ENCODE measurements around the gene EPS15. TPM values are rescaled to one million over a fixed set of nuclear protein-coding genes. Genes with fewer than 3 reads are reported as not detected.

EPS15 gene
- total and polyA plus RNA-seq, 7 donors, result 9.8 to 71.9 (median 46.1) TPM

DNA sequence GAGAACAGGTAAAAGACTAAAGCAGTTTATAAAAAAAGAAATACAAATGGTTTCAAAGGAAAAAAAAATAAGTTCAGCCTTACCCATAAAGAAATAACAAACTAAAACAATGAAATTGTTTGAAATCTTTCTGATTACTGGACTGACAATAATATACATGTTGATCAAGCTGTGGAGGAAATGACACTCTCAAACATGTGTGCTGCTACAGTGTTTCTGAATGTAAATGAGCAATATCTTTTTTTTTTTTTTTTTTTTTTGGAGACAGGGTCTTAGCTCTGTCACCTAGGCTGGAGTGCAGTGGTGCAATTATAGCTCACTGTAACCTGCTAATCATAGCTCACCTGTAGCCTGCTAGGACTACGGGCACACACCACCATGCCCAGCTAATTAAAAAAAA is 6.5 kb downstream of the EPS15 start:
- no peaks in the 10 kb centered on the region for H3K27me3 ChIP-seq (ENCODE audit: insufficient read depth in 3 of 3, low read length in 2 of 3)
- WGBS, 3 donors, result 28 to 86% (median 33%) methylated on average over 1 of the region's 1 CpG
- intact Hi-C loops (cut with DNase I), result no loop called here
- ATAC-seq (peak in 1 of 4 donors; percentile 30), DNase-seq (no peak)
- H3K4me3 ChIP-seq, result no peak overlapping the region
- peaks cover 78% of the 10 kb centered on the region for H3K4me1 ChIP-seq
- no peaks in the 10 kb centered on the region for H3K9me3 ChIP-seq
- peak overlapping the region; percentile 13 for H3K27ac ChIP-seq
- H3K36me3 ChIP-seq (ENCODE audit: insufficient read depth in 1 of 2, low read depth in 1 of 2), result no peaks in the 10 kb centered on the region
- TF ChIP-seq, protein P1, sequence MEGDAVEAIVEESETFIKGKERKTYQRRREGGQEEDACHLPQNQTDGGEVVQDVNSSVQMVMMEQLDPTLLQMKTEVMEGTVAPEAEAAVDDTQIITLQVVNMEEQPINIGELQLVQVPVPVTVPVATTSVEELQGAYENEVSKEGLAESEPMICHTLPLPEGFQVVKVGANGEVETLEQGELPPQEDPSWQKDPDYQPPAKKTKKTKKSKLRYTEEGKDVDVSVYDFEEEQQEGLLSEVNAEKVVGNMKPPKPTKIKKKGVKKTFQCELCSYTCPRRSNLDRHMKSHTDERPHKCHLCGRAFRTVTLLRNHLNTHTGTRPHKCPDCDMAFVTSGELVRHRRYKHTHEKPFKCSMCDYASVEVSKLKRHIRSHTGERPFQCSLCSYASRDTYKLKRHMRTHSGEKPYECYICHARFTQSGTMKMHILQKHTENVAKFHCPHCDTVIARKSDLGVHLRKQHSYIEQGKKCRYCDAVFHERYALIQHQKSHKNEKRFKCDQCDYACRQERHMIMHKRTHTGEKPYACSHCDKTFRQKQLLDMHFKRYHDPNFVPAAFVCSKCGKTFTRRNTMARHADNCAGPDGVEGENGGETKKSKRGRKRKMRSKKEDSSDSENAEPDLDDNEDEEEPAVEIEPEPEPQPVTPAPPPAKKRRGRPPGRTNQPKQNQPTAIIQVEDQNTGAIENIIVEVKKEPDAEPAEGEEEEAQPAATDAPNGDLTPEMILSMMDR (IDR thresholded peaks at IDR 0.05), result no peak

DNA sequence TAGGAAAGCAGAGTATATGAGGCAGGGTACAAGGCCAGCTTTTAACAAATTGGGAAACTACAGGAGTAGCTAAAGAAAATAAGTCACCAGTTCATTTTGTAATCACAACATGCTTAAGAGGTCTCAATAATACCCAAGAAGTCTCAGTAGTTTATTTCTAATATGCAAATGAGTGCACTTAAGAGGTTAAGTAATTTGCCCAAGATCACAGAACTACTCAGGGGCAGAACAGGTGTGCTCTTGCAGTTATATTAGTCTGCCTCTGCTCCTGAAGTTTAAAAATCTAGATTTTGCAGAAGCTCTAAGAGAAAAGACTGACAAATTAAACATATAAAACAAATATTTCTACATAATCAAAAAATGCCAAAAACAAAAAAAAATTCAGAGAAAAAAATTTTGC is 6.9 kb downstream of the EPS15 start:
- Histone ChIP-seq H3K27ac (no peak overlapping the region), H3K9me3 (no peaks in the 10 kb centered on the region), H3K4me1 (peaks cover 77% of the 10 kb centered on the region), H3K4me3 (no peak overlapping the region), H3K36me3 (ENCODE audit: insufficient read depth in 1 of 2, low read depth in 1 of 2) (no peaks in the 10 kb centered on the region), H3K27me3 (ENCODE audit: insufficient read depth in 3 of 3, low read length in 2 of 3) (no peaks in the 10 kb centered on the region)
- DNase-seq (no peak), ATAC-seq (no peak)
- intact Hi-C loops (cut with DNase I), result no loop called here
- TF ChIP-seq, protein P1 (IDR thresholded peaks at IDR 0.05), result no peak

DNA sequence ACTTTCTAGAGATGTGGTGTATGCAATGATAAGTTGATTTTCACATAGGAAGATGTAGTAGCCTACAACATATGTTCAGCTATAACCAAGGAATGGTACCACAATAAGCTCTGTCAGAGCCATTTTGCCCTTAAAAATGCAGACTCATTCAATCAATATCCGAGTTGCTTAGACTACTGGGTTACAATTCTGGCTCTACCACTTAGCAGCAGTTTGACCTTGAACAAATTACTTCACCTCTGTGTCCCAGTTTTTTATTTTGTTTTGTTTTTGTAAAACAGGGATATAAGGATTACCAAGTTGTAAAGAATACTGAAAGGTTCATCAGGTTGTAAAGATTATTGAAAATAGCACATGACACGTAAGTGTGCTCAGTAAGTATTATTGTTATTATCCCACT is 9.3 kb downstream of the EPS15 start:
- WGBS, 3 donors, result 44 to 54% (median 49%) methylated on average over 2 of the region's 2 CpGs

DNA sequence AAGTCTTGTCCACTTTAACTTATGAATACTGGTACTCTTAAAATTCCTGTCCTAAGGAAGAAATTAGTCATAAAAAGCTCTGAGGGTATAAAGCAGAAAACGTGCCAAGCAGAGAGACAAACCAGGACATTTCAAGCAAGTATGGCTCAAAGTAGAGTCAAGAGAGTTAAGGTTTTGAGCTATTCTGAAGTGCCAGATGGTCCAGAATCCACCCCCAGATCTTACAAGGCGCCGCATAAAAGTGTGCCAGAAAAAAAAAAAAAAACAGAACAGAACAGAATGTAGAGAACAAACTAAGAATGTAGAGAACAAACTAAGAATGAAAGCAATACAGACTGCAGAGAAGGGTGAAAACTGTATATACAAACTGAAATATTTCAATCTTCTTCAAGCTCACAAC is 12.5 kb downstream of the EPS15 start:
- peak overlapping the region; percentile 21 for H3K4me3 ChIP-seq
- 39 to 53% (median 46%) methylated on average over 3 of the region's 3 CpGs for WGBS, 3 donors
- TF ChIP-seq, protein P1 (IDR thresholded peaks at IDR 0.05), result no peak
- ATAC-seq, result peak in 3 of 4 donors; percentile 58 to 66 (median 60)
- intact Hi-C loops (cut with DNase I), result no loop called here
- no peak for DNase-seq
- peaks cover 0 to 5% of the 10 kb centered on the region in 2 donors for H3K36me3 ChIP-seq (ENCODE audit: insufficient read depth in 1 of 2, low read depth in 1 of 2)
- H3K27ac ChIP-seq, result no peak overlapping the region
- peaks cover 31% of the 10 kb centered on the region for H3K4me1 ChIP-seq
- H3K9me3 ChIP-seq, result no peaks in the 10 kb centered on the region
- H3K27me3 ChIP-seq (ENCODE audit: insufficient read depth in 3 of 3, low read length in 2 of 3), result no peaks in the 10 kb centered on the region

More for the DNA sequence above, 9.3 kb downstream of the EPS15 start:
- DNase-seq (no peak), ATAC-seq (no peak)
- TF ChIP-seq, protein P1 (IDR thresholded peaks at IDR 0.05), result no peak
- Histone ChIP-seq H3K27me3 (ENCODE audit: insufficient read depth in 3 of 3, low read length in 2 of 3) (no peaks in the 10 kb centered on the region), H3K4me1 (peaks cover 63% of the 10 kb centered on the region), H3K27ac (peak overlapping the region; percentile 17), H3K4me3 (no peak overlapping the region), H3K36me3 (ENCODE audit: insufficient read depth in 1 of 2, low read depth in 1 of 2) (no peaks in the 10 kb centered on the region), H3K9me3 (no peaks in the 10 kb centered on the region)
- intact Hi-C loops (cut with DNase I), result loop anchor here in 1 of 2 donors (2.0 kb wide), 1 partner anchor 17 kb away; no protein-coding TSS in a partner anchor

Measured in psoas muscle (tissue), 8 donors.